Trophoblast cell (in vitro differentiated cells and primary cell): ENCODE results near the gene TEX2.

Experiments
- DNase-seq, 2 donors: peaks; one replicate each; pipeline ENCODE4 v3.0.0-alpha.2; 2016
- H2AFZ ChIP-seq: 2 replicates; pipeline ENCODE4 v1.6.1; 2013; ENCODE audit warnings: low read length, moderate library complexity, mild to moderate bottlenecking; ENCODE audit not compliant: insufficient read depth, poor library complexity
- H2AK5ac ChIP-seq: 2 replicates; pipeline ENCODE4 v1.6.1; 2013; ENCODE audit warnings: mild to moderate bottlenecking, low read length
- H2BK120ac ChIP-seq: 2 replicates; pipeline ENCODE4 v1.6.1; 2013; ENCODE audit warnings: low read length, mild to moderate bottlenecking, moderate library complexity; ENCODE audit not compliant: insufficient read depth, poor library complexity
- H2BK12ac ChIP-seq: 2 replicates; pipeline ENCODE4 v1.6.1; 2013; ENCODE audit warnings: mild to moderate bottlenecking, low read length, moderate library complexity
- H2BK5ac ChIP-seq: 2 replicates; pipeline ENCODE4 v1.6.1; 2013; ENCODE audit warnings: low read length, low read depth, moderate library complexity, mild to moderate bottlenecking; ENCODE audit not compliant: poor library complexity
- H3K14ac ChIP-seq: 2 replicates; pipeline ENCODE4 v1.6.1; 2013; ENCODE audit warnings: mild to moderate bottlenecking, low read length
- H3K18ac ChIP-seq: 2 replicates; pipeline ENCODE4 v1.6.1; 2013; ENCODE audit warnings: mild to moderate bottlenecking, low read length
- H3K23ac ChIP-seq: 2 replicates; pipeline ENCODE4 v1.6.1; 2013; ENCODE audit warnings: low read length
- H3K27ac ChIP-seq: 2 replicates; pipeline ENCODE4 v1.5.1; 2013; ENCODE audit warnings: low read depth, mild to moderate bottlenecking, inconsistent platforms, low read length, moderate library complexity
- H3K27me3 ChIP-seq: 2 replicates; pipeline ENCODE4 v1.6.1; 2013; ENCODE audit warnings: inconsistent platforms, mild to moderate bottlenecking, low read length, moderate library complexity; ENCODE audit not compliant: insufficient read depth
- H3K36me3 ChIP-seq, 2 experiments: 1 replicate in 1 of 2; 2 replicates in 1 of 2; pipeline ENCODE4 v1.6.1; 2013; ENCODE audit warnings: low read length in 2 of 2, mild to moderate bottlenecking in 2 of 2, moderate library complexity in 1 of 2; ENCODE audit not compliant: insufficient read depth in 2 of 2, control insufficient read depth in 1 of 2
- H3K4ac ChIP-seq: 2 replicates; pipeline ENCODE4 v1.6.1; 2013; ENCODE audit warnings: low read depth, mild to moderate bottlenecking, low read length, moderate library complexity
- H3K4me1 ChIP-seq, 2 experiments: 1 replicate in 1 of 2; 2 replicates in 1 of 2; pipeline ENCODE4 v1.6.1; 2013; ENCODE audit warnings: low read length in 2 of 2, mild to moderate bottlenecking in 2 of 2, moderate library complexity in 1 of 2; ENCODE audit not compliant: insufficient read depth in 2 of 2, control insufficient read depth in 1 of 2
- H3K4me2 ChIP-seq: 2 replicates; pipeline ENCODE4 v1.6.1; 2013; ENCODE audit warnings: inconsistent platforms, mild to moderate bottlenecking, low read length, moderate library complexity
- H3K4me3 ChIP-seq: 2 replicates; pipeline ENCODE4 v1.5.1; 2013; ENCODE audit warnings: mild to moderate bottlenecking, low read depth, low read length, inconsistent platforms
- H3K79me1 ChIP-seq: one replicate; pipeline ENCODE4 v1.6.1; 2013; ENCODE audit warnings: low read length
- H3K79me2 ChIP-seq: 2 replicates; pipeline ENCODE4 v1.6.1; 2013; ENCODE audit warnings: low read length, mild to moderate bottlenecking; ENCODE audit not compliant: control insufficient read depth, insufficient read depth, poor library complexity
- H3K9ac ChIP-seq: 2 replicates; pipeline ENCODE4 v1.6.1; 2013; ENCODE audit warnings: mild to moderate bottlenecking, low read length
- H3K9me3 ChIP-seq: 2 replicates; pipeline ENCODE4 v1.6.1; 2013; ENCODE audit warnings: low read depth, mild to moderate bottlenecking, control low read depth, inconsistent platforms, low read length; ENCODE audit not compliant: insufficient read depth
- H4K12ac ChIP-seq: 2 replicates; pipeline ENCODE4 v1.6.1; 2013; ENCODE audit warnings: low read depth, mild to moderate bottlenecking, low read length, moderate library complexity
- H4K8ac ChIP-seq: 2 replicates; pipeline ENCODE4 v1.6.1; 2013; ENCODE audit warnings: low read depth, mild to moderate bottlenecking, low read length, moderate library complexity
- H4K91ac ChIP-seq: one replicate; pipeline ENCODE4 v1.6.1; 2013; ENCODE audit warnings: low read depth, mild to moderate bottlenecking, low read length, moderate library complexity
- WGBS: extraction: QIAGEN DNeasy Blood & Tissue Kit; methylation state at CpG from one replicate; pipeline ENCODE4 v1.1.7; 2013; ENCODE audit warnings: missing lambda C conversion rate; ENCODE audit not compliant: insufficient read length, insufficient coverage; ENCODE audit errors: extremely low coverage; 5-methylcytosine and 5-hydroxymethylcytosine counted together

TEX2 gene

GRCh38 chr17:64157669-64158180 lies 105.3 kb downstream of the TEX2 start:
- no peak overlapping the region for H4K8ac ChIP-seq
- H3K27me3 ChIP-seq = no peaks in the 10 kb centered on the region
- peaks cover 2% of the 10 kb centered on the region for H3K79me1 ChIP-seq
- H4K91ac ChIP-seq = no peak overlapping the region
- H3K79me2 ChIP-seq = peaks cover 1% of the 10 kb centered on the region
- no peak overlapping the region for H3K14ac ChIP-seq
- no peak overlapping the region for H3K27ac ChIP-seq
- no peak overlapping the region for H4K12ac ChIP-seq
- no peak overlapping the region for H2AFZ ChIP-seq
- H2BK120ac ChIP-seq = no peak overlapping the region
- H3K23ac ChIP-seq = no peak overlapping the region
- no peak overlapping the region for H2AK5ac ChIP-seq
- peaks cover 11 to 13% of the 10 kb centered on the region in 2 experiments for H3K4me1 ChIP-seq
- H2BK5ac ChIP-seq = no peak overlapping the region
- H3K4ac ChIP-seq = no peak overlapping the region
- H3K9ac ChIP-seq = no peak overlapping the region
- H3K18ac ChIP-seq = no peak overlapping the region
- no peak overlapping the region for H2BK12ac ChIP-seq
- WGBS = no CpG with 5 or more reads among the region's 2 CpGs
- H3K4me3 ChIP-seq = no peak overlapping the region
- no peaks in the 10 kb centered on the region for H3K9me3 ChIP-seq
- no peak for DNase-seq
- peaks cover 30 to 47% of the 10 kb centered on the region in 2 experiments for H3K36me3 ChIP-seq
- no peak overlapping the region for H3K4me2 ChIP-seq

- WGBS = no CpG with 5 or more reads among the region's 2 CpGs
Observed at GRCh38 chr17:64156670-64157069, 106.4 kb downstream of the TEX2 start.

GRCh38 chr17:64155751-64156544 lies 107.1 kb downstream of the TEX2 start:
- H2BK5ac ChIP-seq = no peak overlapping the region
- H3K4ac ChIP-seq = no peak overlapping the region
- DNase-seq = no peak
- H4K91ac ChIP-seq = no peak overlapping the region
- peaks cover 31 to 49% of the 10 kb centered on the region in 2 experiments for H3K36me3 ChIP-seq
- no peak overlapping the region for H3K4me3 ChIP-seq
- no peak overlapping the region for H2AFZ ChIP-seq
- no peak overlapping the region for H2BK120ac ChIP-seq
- no peak overlapping the region for H3K9ac ChIP-seq
- peaks cover 2% of the 10 kb centered on the region for H3K79me1 ChIP-seq
- peak overlapping the region; percentile 20 for H3K18ac ChIP-seq
- H3K14ac ChIP-seq = no peak overlapping the region
- no peak overlapping the region for H3K23ac ChIP-seq
- H4K8ac ChIP-seq = no peak overlapping the region
- H3K27me3 ChIP-seq = no peaks in the 10 kb centered on the region
- WGBS = no CpG with 5 or more reads among the region's 11 CpGs
- H2BK12ac ChIP-seq = no peak overlapping the region
- no peaks in the 10 kb centered on the region for H3K9me3 ChIP-seq
- no peak overlapping the region for H2AK5ac ChIP-seq
- H3K4me2 ChIP-seq = no peak overlapping the region
- H4K12ac ChIP-seq = no peak overlapping the region
- H3K79me2 ChIP-seq = no peaks in the 10 kb centered on the region
- no peak overlapping the region for H3K27ac ChIP-seq
- peaks cover 11 to 13% of the 10 kb centered on the region in 2 experiments for H3K4me1 ChIP-seq

More at GRCh38 chr17:64156670-64157069, 106.4 kb downstream of the TEX2 start:
- Histone ChIP-seq H3K9me3 (no peaks in the 10 kb centered on the region), H3K27ac (no peak overlapping the region), H4K91ac (no peak overlapping the region), H3K4me1 (peaks cover 11 to 13% of the 10 kb centered on the region in 2 experiments), H2BK120ac (no peak overlapping the region), H4K12ac (no peak overlapping the region), H2AK5ac (no peak overlapping the region), H3K18ac (no peak overlapping the region), H3K23ac (no peak overlapping the region), H3K79me2 (peaks cover 1% of the 10 kb centered on the region), H3K4me3 (no peak overlapping the region), H3K79me1 (peaks cover 2% of the 10 kb centered on the region), H3K4me2 (no peak overlapping the region), H3K36me3 (peaks cover 32 to 49% of the 10 kb centered on the region in 2 experiments), H3K9ac (no peak overlapping the region), H3K27me3 (no peaks in the 10 kb centered on the region), H2BK5ac (no peak overlapping the region), H3K4ac (no peak overlapping the region), H2AFZ (peak overlapping the region; percentile 32), H3K14ac (no peak overlapping the region), H2BK12ac (no peak overlapping the region), H4K8ac (no peak overlapping the region)
- DNase-seq = no peak

DNA sequence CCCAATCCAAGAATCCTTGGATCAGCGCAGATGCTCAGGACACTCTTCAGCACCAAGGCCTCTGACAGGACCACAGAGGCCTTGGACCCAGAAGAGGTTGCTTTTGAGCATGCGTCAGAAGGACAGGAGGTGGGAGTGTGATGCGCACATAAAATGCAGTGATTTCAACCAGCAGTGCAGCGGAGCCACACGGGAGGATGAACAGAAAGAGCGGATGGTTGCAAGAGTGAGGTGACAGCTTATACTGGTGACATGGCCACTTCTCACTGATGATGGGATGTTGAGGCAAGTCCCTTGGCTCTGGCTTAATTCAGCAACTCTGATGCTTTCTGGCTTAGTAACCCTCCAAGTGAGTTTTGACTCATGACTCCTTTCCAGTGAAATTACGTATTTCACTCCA lies 107.9 kb downstream of the TEX2 start:
- Histone ChIP-seq H4K12ac (no peak overlapping the region), H3K79me2 (no peaks in the 10 kb centered on the region), H3K27me3 (no peaks in the 10 kb centered on the region), H2BK5ac (no peak overlapping the region), H3K14ac (no peak overlapping the region), H4K91ac (no peak overlapping the region), H3K18ac (no peak overlapping the region), H3K4me2 (no peak overlapping the region), H2AFZ (no peak overlapping the region), H3K9me3 (no peaks in the 10 kb centered on the region), H3K4me3 (no peak overlapping the region), H3K23ac (no peak overlapping the region), H3K36me3 (peaks cover 30 to 53% of the 10 kb centered on the region in 2 experiments), H2BK120ac (no peak overlapping the region), H3K27ac (no peak overlapping the region), H3K9ac (no peak overlapping the region), H4K8ac (no peak overlapping the region), H3K4me1 (peaks cover 11 to 13% of the 10 kb centered on the region in 2 experiments), H2BK12ac (no peak overlapping the region), H3K79me1 (peaks cover 2% of the 10 kb centered on the region), H2AK5ac (no peak overlapping the region), H3K4ac (no peak overlapping the region)
- no CpG with 5 or more reads among the region's 7 CpGs for WGBS
- DNase-seq = no peak
